Hippocampal formation (tissue), 2 donors: Measurements from ENCODE around the gene EIF4A2.
A peak's percentile ranks its signal among the peaks of the same experiment; 100 is the strongest.
"Not testable (repeated sequence)": the region's sequence is repeated elsewhere in the genome, so short reads cannot be mapped to it uniquely, and the experiment has no call there.

Experiments used
- DNase-seq, 2 donors: peaks; one replicate each; lab custom pipeline; 2025; lab: John Stamatoyannopoulos, UW

Gene EIF4A2

GRCh38 chr3:186818956-186819355 is 35.6 kb downstream of the EIF4A2 start:
- DNase-seq, result no peak

DNA sequence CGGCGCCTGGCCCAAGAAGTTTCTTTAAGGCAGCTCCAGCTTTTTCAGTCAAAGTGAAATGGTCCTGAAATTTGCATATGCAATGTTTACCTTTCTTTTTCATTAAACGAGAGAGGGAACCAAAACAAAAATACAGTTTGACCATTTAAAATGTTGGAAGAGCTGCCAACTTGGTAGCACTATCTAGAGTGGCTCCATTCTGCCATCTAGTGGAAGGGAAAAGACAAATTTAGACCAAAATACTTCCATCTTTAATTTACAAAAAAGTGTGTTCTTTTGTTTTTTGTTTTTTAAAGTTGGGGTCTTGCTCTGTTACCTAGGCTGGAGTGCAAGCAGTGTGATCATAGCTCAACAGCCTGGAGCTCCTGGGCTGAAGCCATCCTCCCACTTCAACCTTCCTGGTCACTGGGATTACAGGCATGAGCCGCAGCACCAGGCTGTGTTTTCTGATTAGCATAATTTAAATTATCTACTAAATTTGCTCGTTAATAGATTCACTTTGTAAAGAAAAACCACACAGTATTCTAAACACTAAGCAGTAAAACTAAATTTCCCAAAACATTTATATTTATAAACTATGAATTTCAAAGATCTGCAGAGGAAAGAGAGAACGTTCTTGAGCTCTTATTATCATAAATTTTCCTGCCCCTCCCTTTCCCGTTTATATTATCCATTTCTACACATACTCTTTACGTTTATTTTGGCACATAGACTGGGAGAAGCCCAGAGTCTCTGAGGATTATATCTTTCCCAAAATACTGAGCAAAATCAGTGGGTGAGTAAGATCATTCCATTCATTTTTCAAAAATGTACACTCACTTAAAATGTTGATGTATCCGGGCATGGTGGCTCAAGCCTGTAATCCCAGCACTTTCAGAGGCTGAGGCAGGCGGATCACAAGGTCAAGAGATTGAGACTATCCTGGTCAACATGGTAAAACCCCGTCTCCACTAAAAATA is 38.3 kb downstream of the EIF4A2 start:
- DNase-seq, result no peak

DNA sequence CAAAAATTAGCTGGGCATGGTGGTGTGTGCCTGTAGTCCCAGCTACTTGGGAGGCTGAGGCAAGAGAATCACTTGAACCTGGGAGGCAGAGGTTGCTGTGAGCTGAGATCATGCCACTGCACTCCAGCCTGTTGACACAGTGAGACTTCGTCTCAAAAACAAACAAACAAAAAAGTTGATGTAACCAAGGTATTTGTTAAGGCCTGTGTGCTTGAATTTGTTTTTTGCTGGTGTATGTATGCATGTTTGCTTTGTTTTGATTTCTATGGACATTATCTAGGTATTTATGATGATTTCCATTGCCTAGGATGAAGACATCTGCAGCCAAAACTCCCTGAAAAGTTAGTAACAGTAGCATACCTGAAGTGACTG is 39.0 kb downstream of the EIF4A2 start:
- not testable (repeated sequence) for DNase-seq

- DNase-seq, result no peak
These were observed 40.0 kb downstream of the EIF4A2 start for GRCh38 chr3:186823386-186823785.

DNA sequence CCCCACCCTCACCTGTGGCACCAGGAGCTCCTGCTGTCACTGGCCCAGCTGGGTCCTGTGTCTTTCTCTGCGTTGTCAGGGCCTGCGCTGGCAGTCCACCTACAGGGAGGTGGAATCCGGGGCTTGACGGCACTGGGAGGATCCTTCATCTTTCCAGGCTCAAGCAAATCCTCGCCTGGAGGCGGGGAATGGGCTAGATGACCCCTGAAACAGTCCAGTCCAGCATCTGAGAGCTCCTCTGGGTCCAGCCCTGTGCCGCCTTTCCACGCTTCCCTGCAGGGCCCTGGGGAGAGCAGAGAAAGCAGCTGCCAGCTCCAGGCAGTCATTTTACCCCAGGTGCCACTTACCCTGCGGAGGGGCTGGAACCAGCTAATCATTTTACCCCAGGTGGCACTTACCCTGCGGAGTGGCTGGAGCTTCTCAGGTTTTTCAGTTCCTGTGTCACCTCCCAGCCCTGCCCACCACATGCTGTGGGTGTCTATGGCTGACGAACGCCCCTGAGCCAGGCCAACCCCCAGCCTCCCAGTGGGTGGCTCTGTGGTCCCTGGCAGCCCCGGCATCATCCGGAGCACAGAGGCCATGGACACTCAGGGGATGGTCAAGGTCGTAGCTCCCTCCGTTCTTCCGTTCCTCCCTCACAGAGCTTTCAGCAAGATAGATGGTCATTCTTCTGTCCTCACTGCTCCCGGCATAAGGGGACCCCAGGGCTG is 41.2 kb downstream of the EIF4A2 start:
- no peak for DNase-seq

DNA sequence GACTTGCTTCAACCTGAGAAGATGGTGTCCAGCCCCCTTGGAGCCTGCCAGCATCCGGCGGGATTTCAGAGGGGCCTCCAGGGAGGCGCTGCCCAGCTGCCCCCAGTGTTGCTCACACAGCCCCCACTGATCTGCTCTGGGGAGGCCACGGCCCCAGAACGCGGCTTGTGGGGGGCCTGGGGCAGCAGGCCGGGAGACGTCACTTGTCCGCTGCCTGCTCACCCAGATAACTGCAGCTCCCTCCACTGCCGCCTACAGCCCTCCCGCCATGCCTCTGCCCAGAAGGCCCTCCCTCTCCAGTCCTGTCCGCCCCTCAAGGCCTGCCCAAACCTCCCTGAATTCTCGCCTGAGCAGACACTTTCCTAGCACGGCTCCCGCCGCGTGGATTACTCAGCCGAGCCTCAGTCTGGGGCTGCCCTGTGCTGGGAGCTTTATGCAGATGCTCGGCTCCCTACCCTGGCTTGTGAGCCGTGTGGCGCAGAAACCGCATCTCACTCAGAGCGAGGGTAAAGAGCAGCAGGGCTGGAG is 42.0 kb downstream of the EIF4A2 start:
- DNase-seq, result peak; percentile 14 to 24

DNA sequence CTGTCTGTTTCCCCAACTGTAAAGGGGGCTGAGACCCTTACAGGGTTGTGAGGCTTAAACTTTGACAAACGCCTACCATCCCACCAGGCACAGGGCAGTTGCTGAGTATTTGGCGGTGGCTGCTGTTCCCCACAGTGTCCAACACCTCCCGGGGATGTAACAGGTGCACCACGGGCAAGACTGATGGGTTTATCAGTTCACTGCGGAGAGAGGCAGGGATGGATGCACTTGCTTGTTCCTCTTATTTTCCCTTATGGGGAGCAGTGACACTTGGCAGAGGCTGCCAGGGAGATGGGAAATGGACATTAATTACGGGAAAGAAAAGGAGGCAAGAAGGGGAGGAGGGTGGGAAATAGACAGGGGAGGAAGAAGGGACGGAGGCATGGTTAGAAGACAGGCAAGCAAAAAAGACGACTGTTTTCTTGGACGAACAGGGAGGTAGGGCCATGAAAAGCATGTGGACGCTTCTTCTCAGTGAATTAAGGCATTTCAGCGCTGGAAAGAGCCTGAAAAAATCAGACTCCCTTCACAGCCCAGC is 42.6 kb downstream of the EIF4A2 start:
- peak in 1 of 2 donors; percentile 24 for DNase-seq

GRCh38 chr3:186826410-186826975 is 43.1 kb downstream of the EIF4A2 start:
- no peak for DNase-seq

DNA sequence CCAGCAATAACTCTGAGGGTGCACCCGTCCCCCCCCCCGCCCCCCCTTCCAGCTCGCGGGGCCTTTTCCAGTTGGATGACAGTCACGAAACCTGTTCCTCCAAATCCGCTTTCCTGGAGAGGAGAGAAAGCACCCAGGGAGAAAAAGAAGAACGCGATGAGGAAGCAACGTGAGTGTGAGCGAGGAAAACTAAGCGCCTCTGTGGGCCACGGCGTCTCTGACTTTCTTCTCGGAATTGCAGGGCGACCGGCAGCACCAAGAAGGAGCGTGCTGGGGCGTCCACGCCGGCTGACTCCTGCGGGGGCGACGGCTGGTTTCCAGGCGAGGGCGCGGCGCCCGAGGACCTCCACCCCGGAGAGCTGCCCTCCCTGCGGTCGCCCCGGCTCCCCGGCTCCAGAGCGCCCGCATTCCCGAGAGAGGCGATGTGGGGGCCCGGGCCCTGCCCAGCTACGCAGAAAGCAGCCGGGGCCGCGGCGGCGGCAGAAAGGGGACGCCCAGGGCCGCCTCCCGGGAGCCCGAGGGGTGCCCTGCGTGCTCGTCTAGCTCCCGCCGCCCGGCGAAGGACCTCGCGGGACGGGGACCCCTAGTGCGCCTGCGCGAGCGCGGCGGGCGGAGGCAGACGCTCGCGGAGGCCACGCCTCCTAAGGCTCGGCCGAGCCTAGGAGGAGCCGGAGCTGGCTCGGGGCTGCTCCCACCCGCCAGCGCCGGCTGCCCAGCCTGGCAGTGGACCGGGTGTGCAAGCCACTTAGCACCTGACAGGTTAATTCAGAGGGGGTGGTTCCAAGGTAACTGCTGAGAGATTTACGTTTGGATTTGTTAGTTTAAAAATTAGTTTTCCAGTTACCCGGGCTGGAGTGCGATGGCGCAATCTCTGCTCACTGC is 43.8 kb downstream of the EIF4A2 start:
- DNase-seq, result peak; percentile 67 to 76

DNA sequence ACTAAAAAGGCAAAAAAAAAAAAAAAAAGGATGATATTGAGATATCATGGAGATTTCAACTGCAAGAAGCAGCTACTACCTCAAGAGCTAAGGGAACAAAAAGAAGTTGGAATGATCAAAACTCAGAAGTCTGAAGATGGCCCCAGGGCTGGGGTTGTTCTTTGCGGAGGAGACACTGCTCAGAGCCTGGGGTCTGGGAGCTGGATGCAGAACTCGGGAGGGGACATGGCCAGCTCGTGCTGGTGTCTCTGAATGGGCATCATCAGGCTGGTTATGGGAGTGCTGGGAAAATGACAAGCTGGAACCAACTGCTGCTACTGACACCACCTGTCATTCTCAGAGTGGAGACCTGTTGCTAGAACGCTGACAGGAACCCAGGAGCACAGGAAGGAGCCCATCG is 45.0 kb downstream of the EIF4A2 start:
- no peak for DNase-seq

DNA sequence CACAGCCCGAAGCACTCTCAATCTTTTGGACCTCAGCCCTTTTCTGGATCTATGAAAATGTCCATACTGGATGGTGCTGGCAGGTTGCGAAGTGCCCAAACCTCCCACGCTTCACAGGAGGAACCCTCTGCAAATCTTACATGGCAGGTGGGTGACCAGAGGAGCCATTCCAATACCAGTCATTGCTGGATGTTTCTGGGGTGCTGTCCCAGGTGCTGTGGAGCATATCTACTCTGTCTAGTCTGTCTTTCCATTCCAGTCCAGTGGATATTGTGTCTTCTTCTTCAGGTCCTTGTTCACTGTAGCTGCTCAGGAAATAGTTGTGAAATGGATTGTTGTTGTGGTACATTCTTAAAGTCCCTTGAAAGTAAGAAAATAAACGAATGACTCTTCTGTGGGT is 48.4 kb downstream of the EIF4A2 start:
- no peak for DNase-seq

DNA sequence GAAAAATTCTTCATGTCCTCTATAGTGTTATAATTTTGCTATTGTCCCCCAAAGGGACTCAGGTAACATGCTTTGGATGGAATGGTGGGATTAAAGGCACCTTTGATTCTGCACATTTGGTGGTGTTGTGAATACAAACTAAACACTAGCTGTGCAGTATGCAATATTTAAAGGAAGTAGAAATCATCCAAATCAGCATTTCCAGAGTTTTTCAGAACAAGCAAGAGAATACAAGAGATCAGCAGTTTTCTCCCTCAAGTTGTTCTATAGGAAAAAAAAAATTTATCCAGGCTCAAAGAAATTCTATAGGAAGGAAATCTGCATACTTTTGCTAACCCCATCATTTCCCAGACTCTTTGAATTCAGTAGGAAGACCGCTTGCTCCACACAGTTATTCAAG is 48.9 kb downstream of the EIF4A2 start:
- DNase-seq, result no peak
